ENCODE data around the gene KRR1.
"Not testable (repeated sequence)": the region's sequence is repeated elsewhere in the genome, so short reads cannot be mapped to it uniquely, and the experiment has no call there.

KRR1 gene

GRCh38 chr12:75522124-75522523 lies 10.7 kb upstream of the KRR1 start:
- not testable (repeated sequence) for DNase-seq

- not testable (repeated sequence) for DNase-seq
These were observed 9.8 kb upstream of the KRR1 start for GRCh38 chr12:75521224-75521623.

GRCh38 chr12:75509621-75510020 lies 1.8 kb downstream of the KRR1 start:
- no peak for DNase-seq

GRCh38 chr12:75508159-75508558 lies 3.2 kb downstream of the KRR1 start:
- DNase-seq = no peak

- no peak for DNase-seq
These were observed 4.3 kb downstream of the KRR1 start for GRCh38 chr12:75507086-75507485.

- DNase-seq = no peak
These were observed 5.6 kb downstream of the KRR1 start for GRCh38 chr12:75505706-75506312.

GRCh38 chr12:75503866-75504265 lies 7.5 kb downstream of the KRR1 start:
- DNase-seq = no peak

- DNase-seq = no peak
These were observed 8.0 kb downstream of the KRR1 start for GRCh38 chr12:75503459-75503858.

- no peak for DNase-seq
These were observed 20.2 kb downstream of the KRR1 start for GRCh38 chr12:75491169-75491568.

GRCh38 chr12:75489613-75490210 lies 21.7 kb downstream of the KRR1 start:
- DNase-seq = no peak

- no peak for DNase-seq
These were observed 22.2 kb downstream of the KRR1 start for GRCh38 chr12:75489187-75489586.

GRCh38 chr12:75488553-75488952 lies 22.9 kb downstream of the KRR1 start:
- DNase-seq = no peak

- no peak for DNase-seq
These were observed 24.1 kb downstream of the KRR1 start for GRCh38 chr12:75487308-75487707.

GRCh38 chr12:75484450-75484849 lies 27.0 kb downstream of the KRR1 start:
- not testable (repeated sequence) for DNase-seq

- DNase-seq = no peak
These were observed 28.0 kb downstream of the KRR1 start for GRCh38 chr12:75483431-75483830.

- no peak for DNase-seq
These were observed 28.8 kb downstream of the KRR1 start for GRCh38 chr12:75482646-75483045.

- no peak for DNase-seq
These were observed 29.6 kb downstream of the KRR1 start for GRCh38 chr12:75481774-75482173.

GRCh38 chr12:75481013-75481705 lies 30.2 kb downstream of the KRR1 start:
- DNase-seq = no peak

GRCh38 chr12:75480469-75480949 lies 30.9 kb downstream of the KRR1 start, which contains the start of gene GLIPR1:
Gene GLIPR1 (plus strand): TSS chr12:75480755. CDS start chr12:75480881, 126 bp downstream.
- peak; percentile 80 for DNase-seq

GRCh38 chr12:75479963-75480461 lies 31.4 kb downstream of the KRR1 start:
- no peak for DNase-seq

GRCh38 chr12:75478116-75478794 lies 33.2 kb downstream of the KRR1 start:
- DNase-seq = no peak

GRCh38 chr12:75477137-75477536 lies 34.3 kb downstream of the KRR1 start:
- DNase-seq = no peak

GRCh38 chr12:75476071-75476470 lies 35.3 kb downstream of the KRR1 start:
- no peak for DNase-seq

Data from right hindlimb (tissue), 1 donor.